ENCODE measurements around the gene TJP3. TPM values are rescaled to one million over a fixed set of nuclear protein-coding genes. Genes with fewer than 3 reads are reported as not detected.

The TJP3 gene
- total and polyA plus RNA-seq, 2 donors from 2014 or later, result 26.5 to 32.5 TPM

- Histone ChIP-seq H3K9me3 (ENCODE audit: control insufficient read depth in 2 of 3, insufficient read depth in 1 of 3, low read length in 3 of 3) (no peaks in the 10 kb centered on the region), H3K4me1 (ENCODE audit: control insufficient read depth in 2 of 3, insufficient read depth in 2 of 3, low read depth in 1 of 3, low read length in 3 of 3) (peaks cover 0 to 18% (median 0%) of the 10 kb centered on the region in 3 donors), H3K9ac (ENCODE audit: low read length in 3 of 3) (peak overlapping the region in 1 of 3 donors; percentile 26), H3K4me3 (ENCODE audit: low read length in 3 of 3) (no peak overlapping the region), H3K36me3 (ENCODE audit: control insufficient read depth in 2 of 3, insufficient read depth in 3 of 3, low read length in 3 of 3) (no peaks in the 10 kb centered on the region), H3K27me3 (ENCODE audit: control insufficient read depth, insufficient read depth, low read length) (no peaks in the 10 kb centered on the region), H3K27ac (ENCODE audit: low read depth in 2 of 2, low read length in 2 of 2) (peak overlapping the region in 1 of 2 donors; percentile 95)
- TF ChIP-seq CTCF (IDR thresholded peaks at IDR 0.05; ENCODE audit: borderline replicate concordance, extremely low read depth, insufficient read depth), result no peak
- DNase-seq (peak in 4 of 5 donors; percentile 54 to 67 (median 54)), FAIRE-seq (no peak)
- intact Hi-C loops (cut with DNase I), result loop anchor here (5.0 kb wide), 1 partner anchor 48 kb away; no protein-coding TSS in a partner anchor
Observed at GRCh38 chr19:3669082-3669946, 38.9 kb upstream of the TJP3 start.

- peaks cover 0 to 18% (median 0%) of the 10 kb centered on the region in 3 donors for H3K4me1 ChIP-seq (ENCODE audit: control insufficient read depth in 2 of 3, insufficient read depth in 2 of 3, low read depth in 1 of 3, low read length in 3 of 3)
- no peaks in the 10 kb centered on the region for H3K9me3 ChIP-seq (ENCODE audit: control insufficient read depth in 2 of 3, insufficient read depth in 1 of 3, low read length in 3 of 3)
- peak overlapping the region in 1 of 3 donors; percentile 29 for H3K9ac ChIP-seq (ENCODE audit: low read length in 3 of 3)
- no peak for TF ChIP-seq CTCF (IDR thresholded peaks at IDR 0.05; ENCODE audit: borderline replicate concordance, extremely low read depth, insufficient read depth)
- H3K36me3 ChIP-seq (ENCODE audit: control insufficient read depth in 2 of 3, insufficient read depth in 3 of 3, low read length in 3 of 3), result no peaks in the 10 kb centered on the region
- FAIRE-seq (no peak), DNase-seq (peak; percentile 44 to 90 (median 66))
- no peaks in the 10 kb centered on the region for H3K27me3 ChIP-seq (ENCODE audit: control insufficient read depth, insufficient read depth, low read length)
- H3K27ac ChIP-seq (ENCODE audit: low read depth in 2 of 2, low read length in 2 of 2), result peak overlapping the region; percentile 89 to 95
- intact Hi-C loops (cut with DNase I), result loop anchor here (5.0 kb wide), 1 partner anchor 47 kb away; no protein-coding TSS in a partner anchor
- no peak overlapping the region for H3K4me3 ChIP-seq (ENCODE audit: low read length in 3 of 3)
Observed at GRCh38 chr19:3669947-3670795, 38.0 kb upstream of the TJP3 start.

- intact Hi-C loops (cut with DNase I), result no loop called here
- DNase-seq (peak; percentile 22 to 90 (median 63)), FAIRE-seq (no peak)
- Histone ChIP-seq H3K27ac (ENCODE audit: low read depth in 2 of 2, low read length in 2 of 2) (peak overlapping the region; percentile 89 to 95), H3K9me3 (ENCODE audit: control insufficient read depth in 2 of 3, insufficient read depth in 1 of 3, low read length in 3 of 3) (no peaks in the 10 kb centered on the region), H3K36me3 (ENCODE audit: control insufficient read depth in 2 of 3, insufficient read depth in 3 of 3, low read length in 3 of 3) (no peaks in the 10 kb centered on the region), H3K4me3 (ENCODE audit: low read length in 3 of 3) (peak overlapping the region in 1 of 3 donors; percentile 21), H3K4me1 (ENCODE audit: control insufficient read depth in 2 of 3, insufficient read depth in 2 of 3, low read depth in 1 of 3, low read length in 3 of 3) (peaks cover 0 to 18% (median 0%) of the 10 kb centered on the region in 3 donors), H3K27me3 (ENCODE audit: control insufficient read depth, insufficient read depth, low read length) (no peaks in the 10 kb centered on the region), H3K9ac (ENCODE audit: low read length in 3 of 3) (peak overlapping the region in 2 of 3 donors; percentile 48 to 51)
- no peak for TF ChIP-seq CTCF (IDR thresholded peaks at IDR 0.05; ENCODE audit: borderline replicate concordance, extremely low read depth, insufficient read depth)
Observed at GRCh38 chr19:3670796-3671679, 37.1 kb upstream of the TJP3 start.
